Tibial artery (tissue), 4 donors: ENCODE data around the gene XIAP.

Source experiments
- DNase-seq, 2 donors: peaks; one replicate each; pipeline ENCODE4 v3.0.0-alpha.2; 2019
- H3K27ac ChIP-seq, 2 donors: fragments of 200-600 bp; sonication (generic) in 1 of 2; 1 replicate in 1 of 2; 2 replicates in 1 of 2; pipeline ENCODE4 v1.5.1; 2018 to 2019; ENCODE audit warnings: mild to moderate bottlenecking in 1 of 2
- H3K27me3 ChIP-seq, 2 donors: fragments of 200-600 bp; sonication (generic) in 1 of 2; one replicate each; pipeline versions ENCODE4 v1.5.1 to v1.6.0; 2016 to 2019
- H3K36me3 ChIP-seq, 3 donors: fragments of 200-600 bp; sonication (generic) in 2 of 3; one replicate each; pipeline ENCODE4 v1.5.1; 2016 to 2019; ENCODE audit warnings: mild to moderate bottlenecking in 2 of 3
- H3K4me1 ChIP-seq, 4 donors: fragments of 200-600 bp; sonication (generic) in 2 of 4; 1 replicate in 3 of 4; 2 replicates in 1 of 4; pipeline ENCODE4 v1.5.1; 2016 to 2019
- H3K4me3 ChIP-seq, 2 donors: fragments of 200-600 bp; sonication (generic) in 1 of 2; 1 replicate in 1 of 2; 2 replicates in 1 of 2; pipeline ENCODE4 v1.5.1; 2018 to 2019; ENCODE audit warnings: mild to moderate bottlenecking in 2 of 2
- H3K9me3 ChIP-seq, 3 donors: fragments of 200-600 bp; sonication (generic) in 1 of 3; one replicate each; pipeline ENCODE4 v1.5.1; 2016 to 2019
- intact Hi-C: fragments of 100-400 bp; cut with DNase I; formaldehyde crosslinking; loops from one replicate; pipeline ENCODE4 v1.15.0; 2023; ENCODE audit warnings: low total_unique reads
- TF ChIP-seq, protein P1 (sequence below), 2 experiments: fragments of 200-600 bp in 1 of 2; fragments of 450-650 bp in 1 of 2; IDR thresholded peaks; one replicate each; pipeline ENCODE4 v1.5.1; 2017 to 2019; ENCODE audit warnings: antibody characterized with exemption in 2 of 2, mild to moderate bottlenecking in 1 of 2, moderate library complexity in 1 of 2

Gene XIAP

DNA sequence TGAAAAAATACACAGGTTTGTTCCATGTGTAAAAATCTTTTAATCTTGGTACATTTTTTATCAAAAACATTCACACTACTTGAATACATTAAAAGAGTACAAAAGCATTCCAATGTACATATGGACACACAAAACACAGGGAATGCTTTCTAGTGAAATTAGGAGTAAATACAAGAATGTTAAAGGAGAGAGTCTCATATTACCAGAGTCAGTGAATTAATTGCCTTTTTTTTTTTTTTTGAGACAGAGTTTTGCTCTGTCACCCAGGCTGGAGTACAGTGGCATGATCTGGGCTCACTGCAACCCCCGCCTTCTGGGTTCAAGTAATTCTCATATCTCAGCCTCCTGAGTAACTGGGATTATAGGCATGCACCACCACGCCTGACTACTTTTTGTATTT lies 17.0 kb downstream of the XIAP start:
- TF ChIP-seq, protein P1, sequence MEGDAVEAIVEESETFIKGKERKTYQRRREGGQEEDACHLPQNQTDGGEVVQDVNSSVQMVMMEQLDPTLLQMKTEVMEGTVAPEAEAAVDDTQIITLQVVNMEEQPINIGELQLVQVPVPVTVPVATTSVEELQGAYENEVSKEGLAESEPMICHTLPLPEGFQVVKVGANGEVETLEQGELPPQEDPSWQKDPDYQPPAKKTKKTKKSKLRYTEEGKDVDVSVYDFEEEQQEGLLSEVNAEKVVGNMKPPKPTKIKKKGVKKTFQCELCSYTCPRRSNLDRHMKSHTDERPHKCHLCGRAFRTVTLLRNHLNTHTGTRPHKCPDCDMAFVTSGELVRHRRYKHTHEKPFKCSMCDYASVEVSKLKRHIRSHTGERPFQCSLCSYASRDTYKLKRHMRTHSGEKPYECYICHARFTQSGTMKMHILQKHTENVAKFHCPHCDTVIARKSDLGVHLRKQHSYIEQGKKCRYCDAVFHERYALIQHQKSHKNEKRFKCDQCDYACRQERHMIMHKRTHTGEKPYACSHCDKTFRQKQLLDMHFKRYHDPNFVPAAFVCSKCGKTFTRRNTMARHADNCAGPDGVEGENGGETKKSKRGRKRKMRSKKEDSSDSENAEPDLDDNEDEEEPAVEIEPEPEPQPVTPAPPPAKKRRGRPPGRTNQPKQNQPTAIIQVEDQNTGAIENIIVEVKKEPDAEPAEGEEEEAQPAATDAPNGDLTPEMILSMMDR (IDR thresholded peaks at IDR 0.05): no peak
- no peaks in the 10 kb centered on the region for H3K36me3 ChIP-seq
- peaks cover 0 to 9% (median 0%) of the 10 kb centered on the region in 4 donors for H3K4me1 ChIP-seq
- intact Hi-C loops: no loop called here
- no peaks in the 10 kb centered on the region for H3K27me3 ChIP-seq
- DNase-seq: no peak
- H3K4me3 ChIP-seq: no peak overlapping the region
- no peak overlapping the region for H3K27ac ChIP-seq
- no peaks in the 10 kb centered on the region for H3K9me3 ChIP-seq

DNA sequence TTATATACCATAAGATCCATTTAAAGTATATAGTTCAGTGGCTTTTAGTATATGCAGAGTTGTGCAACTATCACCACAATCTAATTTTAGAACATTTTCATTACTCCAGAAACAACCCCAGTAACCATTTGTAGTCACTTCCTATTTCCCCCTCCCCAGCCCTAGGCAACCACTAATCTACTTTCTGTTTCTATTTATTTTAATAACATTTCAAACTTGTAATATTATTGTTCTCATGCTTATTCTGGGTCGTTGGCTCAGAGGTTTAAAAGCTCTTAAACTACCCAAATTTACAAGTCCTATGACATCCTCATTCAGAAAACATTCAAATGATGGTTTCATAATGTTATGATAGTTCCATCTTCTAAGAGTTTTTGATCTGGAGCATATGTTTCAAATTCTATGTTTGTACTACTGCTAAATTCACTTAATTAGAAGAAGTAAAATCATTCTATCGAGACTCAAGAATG lies 18.4 kb downstream of the XIAP start:
- DNase-seq: no peak

DNA sequence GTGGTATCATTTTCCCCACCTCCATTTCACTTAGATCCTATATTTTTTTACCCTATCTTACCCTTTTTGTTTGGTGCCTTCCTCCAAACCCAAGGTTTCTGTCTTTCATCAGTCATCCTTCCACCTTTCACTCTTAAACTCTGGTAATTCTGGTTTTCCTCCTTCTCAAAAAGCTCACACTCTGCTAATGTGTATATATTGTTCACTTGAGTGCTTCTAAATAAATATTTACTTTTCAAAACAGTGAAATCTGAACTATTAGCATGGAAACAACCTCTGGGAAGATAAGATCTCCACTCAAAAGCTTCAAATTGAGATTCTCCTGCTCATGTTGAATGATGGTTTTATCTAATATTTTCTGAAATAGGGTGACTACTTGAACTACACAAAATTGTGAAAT lies 21.5 kb downstream of the XIAP start:
- TF ChIP-seq, protein P1 (IDR thresholded peaks at IDR 0.05): no peak
- DNase-seq: no peak
- Histone ChIP-seq H3K4me1 (peaks cover 0 to 9% (median 0%) of the 10 kb centered on the region in 4 donors), H3K27me3 (no peaks in the 10 kb centered on the region), H3K27ac (no peak overlapping the region), H3K36me3 (no peaks in the 10 kb centered on the region), H3K9me3 (no peaks in the 10 kb centered on the region), H3K4me3 (no peak overlapping the region)
- intact Hi-C loops: no loop called here

More for the DNA sequence above, 18.4 kb downstream of the XIAP start:
- H3K4me1 ChIP-seq: peaks cover 0 to 9% (median 0%) of the 10 kb centered on the region in 4 donors
- TF ChIP-seq, protein P1 (IDR thresholded peaks at IDR 0.05): no peak
- H3K4me3 ChIP-seq: no peak overlapping the region
- H3K9me3 ChIP-seq: no peaks in the 10 kb centered on the region
- H3K36me3 ChIP-seq: no peaks in the 10 kb centered on the region
- intact Hi-C loops: no loop called here
- no peak overlapping the region for H3K27ac ChIP-seq
- no peaks in the 10 kb centered on the region for H3K27me3 ChIP-seq

DNA sequence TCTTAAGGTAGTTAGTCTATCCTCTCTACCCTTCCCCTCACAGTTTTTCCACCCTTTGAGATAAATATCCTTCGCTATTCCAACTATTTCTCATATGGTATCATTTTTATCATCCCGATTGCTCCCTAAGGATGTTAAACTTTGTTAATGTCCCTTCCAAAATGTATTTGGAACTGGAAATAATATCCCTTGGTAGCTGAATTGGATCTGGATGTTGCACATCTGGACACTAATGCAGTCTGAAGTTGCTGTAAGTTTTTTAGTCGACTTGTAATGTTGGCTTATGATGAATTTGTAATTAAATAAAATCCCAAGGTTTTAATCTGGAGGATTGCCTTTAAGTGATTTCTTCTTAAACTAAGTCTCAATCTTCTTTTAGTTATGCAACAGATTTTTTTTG lies 22.5 kb downstream of the XIAP start:
- intact Hi-C loops: no loop called here
- TF ChIP-seq, protein P1 (IDR thresholded peaks at IDR 0.05): no peak
- Histone ChIP-seq H3K36me3 (no peaks in the 10 kb centered on the region), H3K4me3 (no peak overlapping the region), H3K27me3 (no peaks in the 10 kb centered on the region), H3K4me1 (peaks cover 0 to 9% (median 0%) of the 10 kb centered on the region in 4 donors), H3K9me3 (no peaks in the 10 kb centered on the region), H3K27ac (no peak overlapping the region)
- no peak for DNase-seq

DNA sequence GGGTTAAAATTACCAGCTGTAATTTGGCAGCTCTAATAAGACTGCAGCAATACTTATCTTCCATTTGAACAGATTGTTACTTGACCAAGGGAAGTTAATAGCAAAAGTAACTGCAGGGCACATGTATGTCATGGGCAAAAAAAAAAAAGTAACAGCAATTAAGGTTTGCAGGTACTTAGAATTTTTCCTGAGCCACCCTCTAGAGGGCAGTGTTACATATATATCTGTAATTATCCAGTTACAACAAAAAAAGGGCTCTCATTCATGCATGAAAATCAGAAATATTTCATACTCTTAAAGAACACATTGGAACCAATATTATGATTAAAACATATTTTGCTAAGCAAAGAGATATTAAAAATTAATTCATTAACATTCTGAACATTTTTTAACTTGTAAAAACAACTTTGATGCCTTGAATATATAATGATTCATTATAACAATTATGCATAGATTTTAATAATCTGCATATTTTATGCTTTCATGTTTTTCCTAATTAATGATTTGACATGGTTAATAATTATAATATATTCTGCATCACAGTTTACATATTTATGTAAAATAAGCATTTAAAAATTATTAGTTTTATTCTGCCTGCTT lies 25.1 kb downstream of the XIAP start:
- Histone ChIP-seq H3K27ac (no peak overlapping the region), H3K4me3 (no peak overlapping the region), H3K4me1 (no peaks in the 10 kb centered on the region), H3K36me3 (peaks cover 0 to 12% (median 0%) of the 10 kb centered on the region in 3 donors), H3K9me3 (no peaks in the 10 kb centered on the region), H3K27me3 (no peaks in the 10 kb centered on the region)
- DNase-seq: no peak
- TF ChIP-seq, protein P1 (IDR thresholded peaks at IDR 0.05): peak; percentile 23 to 36
- intact Hi-C loops: no loop called here
